K562 (cell line): ENCODE results near the gene C1QC. TPM values are rescaled to one million over a fixed set of nuclear protein-coding genes. Genes with fewer than 3 reads are reported as not detected.

Experiments used
- ATAC-seq: fragments of 200-7000 bp; cut with Tn5 transposase; 3 replicates; pipeline ENCODE4 v1.9.1; 2020; ENCODE audit warnings: moderate library complexity
- BruUV-seq: library from RNA; stranded (reverse); fragments of 400-500 nt; replicated peaks from 2 replicates; lab custom pipeline; 2021; lab: Mats Ljungman, UMichigan
- CTCF ChIA-PET: fragments of 300-600 bp; formaldehyde crosslinking; extraction: SDS; loops from one replicate; lab custom pipeline; 2021; ENCODE audit warnings: low intra/inter-chr PET ratio; lab: Yijun Ruan, JAX
- POLR2A ChIA-PET: fragments of 300-600, 350-650 bp; sonication (Branson Sonifier 250); formaldehyde crosslinking; extraction: SDS; loops from one replicate; lab custom pipeline; 2021; ENCODE audit warnings: antibody characterized with exemption, inconsistent platforms; lab: Yijun Ruan, JAX
- DNase-seq, 4 experiments: peaks; one replicate each; pipeline versions ENCODE4 v3.0.0 to v3.0.0-alpha.2; 2011 to 2018; ENCODE audit warnings: low spot score in 3 of 4, mixed read lengths in 3 of 4; ENCODE audit errors: extremely low read depth in 1 of 4
- FAIRE-seq: peaks from 2 replicates; lab custom pipeline; 2011; peaks lifted over from hg19 to GRCh38; lab: Jason Lieb, UNC
- H2AFZ ChIP-seq: 2 replicates; pipeline ENCODE4 v1.6.0; 2011; ENCODE audit warnings: low read depth, low read length, control low read depth, inconsistent platforms
- H3K27ac ChIP-seq: fragments of 200-600 bp; 3 replicates; pipeline ENCODE4 v1.8.0; 2011; ENCODE audit warnings: low read depth, mild to moderate bottlenecking, control low read depth, inconsistent platforms, low read length, moderate library complexity, mixed read lengths; ENCODE audit errors: extremely low read depth
- H3K27me3 ChIP-seq, 2 experiments: fragments of 300-600 bp in 1 of 2; 2 replicates in 1 of 2; 3 replicates in 1 of 2; pipeline versions ENCODE4 v1.6.0 to v1.8.0; 2011; ENCODE audit warnings: inconsistent platforms in 2 of 2, low read length in 2 of 2, mild to moderate bottlenecking in 1 of 2, mixed read lengths in 1 of 2, moderate library complexity in 1 of 2; ENCODE audit not compliant: control insufficient read depth in 2 of 2, insufficient read depth in 2 of 2
- H3K36me3 ChIP-seq: fragments of 300-600 bp; 3 replicates; pipeline ENCODE4 v1.8.0; 2011; ENCODE audit warnings: mild to moderate bottlenecking, low read length, inconsistent platforms; ENCODE audit not compliant: control insufficient read depth, insufficient read depth
- H3K4me1 ChIP-seq, 2 experiments: fragments of 200-600 bp in 1 of 2; replicated peaks in 1 of 2; 2 replicates in 1 of 2; 3 replicates in 1 of 2; pipeline versions ENCODE4 v1.5.1 to v1.8.0; 2011; ENCODE audit warnings: inconsistent platforms in 2 of 2, low read length in 2 of 2, mild to moderate bottlenecking in 1 of 2, mixed read lengths in 1 of 2, moderate library complexity in 1 of 2; ENCODE audit not compliant: control insufficient read depth in 2 of 2, insufficient read depth in 2 of 2
- H3K4me2 ChIP-seq: 2 replicates; pipeline ENCODE4 v1.6.1; 2011; ENCODE audit warnings: low read length, control low read depth, inconsistent platforms, mixed read lengths; ENCODE audit not compliant: insufficient read depth
- H3K4me3 ChIP-seq: fragments of 200-600 bp; sonication (generic), shearing (Covaris generic); 2 replicates; pipeline ENCODE4 v1.5.1; 2016; ENCODE audit warnings: control low read depth, inconsistent platforms
- H3K79me2 ChIP-seq: fragments of 200-600 bp; 3 replicates; pipeline ENCODE4 v1.8.0; 2011; ENCODE audit warnings: low read length, inconsistent platforms; ENCODE audit not compliant: control insufficient read depth, insufficient read depth
- H3K9ac ChIP-seq, 2 experiments: 2 replicates each; pipeline versions ENCODE4 v1.6.0 to v1.6.1; 2011; ENCODE audit warnings: low read depth in 2 of 2, low read length in 2 of 2, control low read depth in 1 of 2, inconsistent platforms in 1 of 2, mild to moderate bottlenecking in 1 of 2, mixed read lengths in 1 of 2; ENCODE audit not compliant: insufficient read depth in 1 of 2
- H3K9me1 ChIP-seq: one replicate; pipeline ENCODE4 v1.6.0; 2011; ENCODE audit warnings: inconsistent platforms, mild to moderate bottlenecking, low read length, moderate library complexity; ENCODE audit not compliant: control insufficient read depth, insufficient read depth
- H3K9me3 ChIP-seq: replicated peaks from 2 replicates; pipeline ENCODE4 v1.5.1; 2011; ENCODE audit warnings: low read depth, low read length, inconsistent platforms; ENCODE audit not compliant: control insufficient read depth, insufficient read depth
- H4K20me1 ChIP-seq: replicated peaks from 2 replicates; pipeline ENCODE4 v1.6.1; 2011; ENCODE audit warnings: low read length, inconsistent platforms, mixed read lengths; ENCODE audit not compliant: control insufficient read depth, insufficient read depth
- CBX2 ChIP-seq: fragments of 200-600 bp; sonication (generic); IDR thresholded peaks from one replicate; pipeline ENCODE4 v1.6.1; 2012; ENCODE audit warnings: mild to moderate bottlenecking, low read length, inconsistent platforms; ENCODE audit not compliant: insufficient read depth, poor library complexity, severe bottlenecking
- DNMT1 ChIP-seq: fragments of 450-650 bp; IDR thresholded peaks from 2 replicates; pipeline ENCODE4 v1.6.1; 2016; ENCODE audit warnings: antibody characterized with exemption, mild to moderate bottlenecking
- FOXM1 ChIP-seq, 2 experiments: fragments of 450-650 bp in 1 of 2; sonication (generic) in 1 of 2; formaldehyde crosslinking in 1 of 2; IDR thresholded peaks; 2 replicates each; pipeline versions ENCODE4 v1.6.1 to v1.9.0; 2017 to 2022; ENCODE audit warnings: low read depth in 2 of 2, mild to moderate bottlenecking in 2 of 2, missing genetic modification reagents in 1 of 2, moderate library complexity in 1 of 2
- MEF2A ChIP-seq: IDR thresholded peaks from 2 replicates; pipeline ENCODE4 v1.6.1; 2011; ENCODE audit warnings: low read depth, mild to moderate bottlenecking, low read length, moderate library complexity; ENCODE audit not compliant: control insufficient read depth
- OTX1 ChIP-seq: fragments of 450-650 bp; formaldehyde crosslinking; IDR thresholded peaks from 2 replicates; pipeline ENCODE4 v1.4.0; 2022; ENCODE audit warnings: mild to moderate bottlenecking
- ZBTB1 ChIP-seq: sonication (generic); formaldehyde crosslinking; IDR thresholded peaks from 2 replicates; pipeline ENCODE4 v1.8.1; 2023; ENCODE audit warnings: missing genetic modification reagents, low read depth, mild to moderate bottlenecking, borderline replicate concordance
- ZNF408 ChIP-seq: fragments of 250-450 bp; sonication (Bioruptor Pico); IDR thresholded peaks from 2 replicates; pipeline ENCODE4 v1.4.0; 2020; ENCODE audit warnings: low read depth, mild to moderate bottlenecking, moderate library complexity
- ZNF699 ChIP-seq: fragments of 250-450 bp; sonication (Bioruptor Pico); IDR thresholded peaks from 2 replicates; pipeline ENCODE4 v1.8.0; 2021; ENCODE audit warnings: mild to moderate bottlenecking, moderate library complexity; ENCODE audit not compliant: insufficient replicate concordance
- WGBS: fragments of 100-300 bp; shearing (Covaris generic); methylation state at CpG from one replicate; pipeline ENCODE4 v1.1.6; 2016; ENCODE audit warnings: low coverage, mixed read lengths; ENCODE audit not compliant: insufficient coverage; ENCODE audit errors: missing lambda C conversion rate; 5-methylcytosine and 5-hydroxymethylcytosine counted together
- in situ Hi-C: fragments of 300-500 bp; cut with MboI; formaldehyde crosslinking; loops from 4 replicates; pipeline ENCODE4 v1.15.0; 2018; ENCODE audit warnings: inconsistent platforms, mixed read lengths
- intact Hi-C: fragments of 100-400 bp; cut with micrococcal nuclease; formaldehyde crosslinking; loops from 2 replicates; pipeline ENCODE4 v1.14.2; 2022
- polyA plus RNA-seq, 8 experiments: library from polyadenylated mRNA; depleted of rRNA in 4 of 8; stranded (reverse) in 5 of 8; unstranded in 3 of 8; fragments of >200 nt; fragmentation: Nextera tagmentation in 2 of 8; fragmentation: Illumina TruSeq in 1 of 8; extraction: Ambion mirVana in 2 of 8; extraction: Trizol in 1 of 8; gene quantifications; 2 replicates each; pipeline versions ENCODE4 v1.2.1 to v1.2.3, GENCODE V29; 2011 to 2014; ENCODE audit warnings: inconsistent platforms in 1 of 8, missing spikeins in 1 of 8
- total RNA-seq, 7 experiments: library from RNA; depleted of rRNA in 6 of 7; stranded (reverse); fragments of >200 nt in 6 of 7; fragmentation: Illumina TruSeq in 2 of 7; extraction: Trizol in 2 of 7; gene quantifications; 2 replicates each; pipeline versions ENCODE4 v1.2.1 to v1.2.3, GENCODE V29; 2011 to 2021; ENCODE audit warnings: low replicate concordance in 1 of 7
- TF ChIP-seq, protein P1 (sequence below): sonication (generic); formaldehyde crosslinking; IDR thresholded peaks from 2 replicates; pipeline ENCODE4 v1.8.1; 2023; ENCODE audit warnings: mild to moderate bottlenecking, missing genetic modification reagents, moderate library complexity
- TF ChIP-seq, protein P2 (sequence below), 2 experiments: fragments of 450-650 bp in 1 of 2; IDR thresholded peaks; 2 replicates each; pipeline ENCODE4 v1.6.1; 2011 to 2017; ENCODE audit warnings: low read depth in 2 of 2, antibody characterized with exemption in 1 of 2, borderline replicate concordance in 1 of 2, low read length in 1 of 2, mild to moderate bottlenecking in 1 of 2, mixed read lengths in 1 of 2; ENCODE audit not compliant: control insufficient read depth in 1 of 2
- TF ChIP-seq, protein P3 (sequence below): IDR thresholded peaks from 2 replicates; pipeline ENCODE4 v1.6.1; 2012; ENCODE audit warnings: low read depth, low read length, improper control_type of control experiment, borderline replicate concordance
- TF ChIP-seq, protein P4 (sequence below): sonication (generic); formaldehyde crosslinking; IDR thresholded peaks from 2 replicates; pipeline ENCODE4 v1.8.0; 2022; ENCODE audit warnings: mild to moderate bottlenecking, missing genetic modification reagents

C1QC gene
- total and polyA plus RNA-seq, 9 of the 15 experiments (the other 6 are each of a cell fraction or from before 2014, with no cell fraction given) = 0.69 TPM; not detected in 8

DNA sequence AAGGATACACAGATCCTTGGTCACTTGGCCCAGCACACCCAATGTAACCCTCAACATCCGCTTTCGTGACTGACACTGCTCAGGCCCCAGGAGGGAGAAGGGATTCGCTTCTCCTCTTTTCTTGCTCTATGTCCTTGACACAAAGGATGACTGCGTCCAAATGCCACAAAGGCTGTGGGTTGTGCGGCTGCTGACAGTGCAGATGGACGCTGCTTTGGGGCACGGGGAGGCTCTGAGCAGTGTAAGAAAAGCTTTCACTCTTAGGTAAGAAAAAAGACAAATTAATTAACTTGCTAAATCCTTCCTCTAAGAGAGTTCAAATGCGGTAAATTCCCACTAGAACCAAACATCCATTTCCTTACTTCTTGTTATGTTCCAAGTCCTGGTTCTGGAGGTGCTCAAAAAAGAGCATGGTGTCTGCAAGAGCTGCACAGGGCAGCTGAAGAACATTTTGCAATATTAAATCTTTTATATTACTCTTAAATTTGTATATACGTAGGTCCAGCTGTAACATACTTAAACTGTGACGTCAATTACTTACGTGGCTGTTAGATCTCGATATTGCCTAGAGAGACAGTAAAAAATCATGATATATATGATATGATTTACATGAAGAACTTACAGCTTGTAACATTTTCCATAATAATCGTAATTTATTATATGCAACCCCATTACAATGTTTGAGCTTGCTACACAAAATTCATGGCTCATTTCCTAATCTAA, 47.8 kb downstream of the C1QC start:
- no peak for ATAC-seq
- intact Hi-C loops (no loop called here), in situ Hi-C loops (no loop called here)
- FAIRE-seq = no peak
- Histone ChIP-seq H4K20me1 (no peaks in the 10 kb centered on the region), H3K79me2 (no peaks in the 10 kb centered on the region), H3K4me2 (no peak overlapping the region), H2AFZ (no peak overlapping the region), H3K9ac (no peak overlapping the region), H3K9me1 (no peaks in the 10 kb centered on the region), H3K27ac (no peak overlapping the region), H3K27me3 (peaks cover 25 to 45% of the 10 kb centered on the region in 2 experiments), H3K4me1 (no peaks in the 10 kb centered on the region), H3K36me3 (no peaks in the 10 kb centered on the region), H3K9me3 (no peaks in the 10 kb centered on the region), H3K4me3 (no peak overlapping the region)
- CTCF ChIA-PET = no interaction called here
- WGBS = under 1% methylated on average over 13 of the region's 13 CpGs
- no TSS peak for BruUV-seq
- no peak for TF ChIP-seq ZNF699 (CRISPR knock-in tag)
- TF ChIP-seq CBX2 = no peak
- TF ChIP-seq MEF2A = no peak
- TF ChIP-seq, protein P1, sequence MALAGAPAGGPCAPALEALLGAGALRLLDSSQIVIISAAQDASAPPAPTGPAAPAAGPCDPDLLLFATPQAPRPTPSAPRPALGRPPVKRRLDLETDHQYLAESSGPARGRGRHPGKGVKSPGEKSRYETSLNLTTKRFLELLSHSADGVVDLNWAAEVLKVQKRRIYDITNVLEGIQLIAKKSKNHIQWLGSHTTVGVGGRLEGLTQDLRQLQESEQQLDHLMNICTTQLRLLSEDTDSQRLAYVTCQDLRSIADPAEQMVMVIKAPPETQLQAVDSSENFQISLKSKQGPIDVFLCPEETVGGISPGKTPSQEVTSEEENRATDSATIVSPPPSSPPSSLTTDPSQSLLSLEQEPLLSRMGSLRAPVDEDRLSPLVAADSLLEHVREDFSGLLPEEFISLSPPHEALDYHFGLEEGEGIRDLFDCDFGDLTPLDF = no peak
- TF ChIP-seq, protein P2, sequence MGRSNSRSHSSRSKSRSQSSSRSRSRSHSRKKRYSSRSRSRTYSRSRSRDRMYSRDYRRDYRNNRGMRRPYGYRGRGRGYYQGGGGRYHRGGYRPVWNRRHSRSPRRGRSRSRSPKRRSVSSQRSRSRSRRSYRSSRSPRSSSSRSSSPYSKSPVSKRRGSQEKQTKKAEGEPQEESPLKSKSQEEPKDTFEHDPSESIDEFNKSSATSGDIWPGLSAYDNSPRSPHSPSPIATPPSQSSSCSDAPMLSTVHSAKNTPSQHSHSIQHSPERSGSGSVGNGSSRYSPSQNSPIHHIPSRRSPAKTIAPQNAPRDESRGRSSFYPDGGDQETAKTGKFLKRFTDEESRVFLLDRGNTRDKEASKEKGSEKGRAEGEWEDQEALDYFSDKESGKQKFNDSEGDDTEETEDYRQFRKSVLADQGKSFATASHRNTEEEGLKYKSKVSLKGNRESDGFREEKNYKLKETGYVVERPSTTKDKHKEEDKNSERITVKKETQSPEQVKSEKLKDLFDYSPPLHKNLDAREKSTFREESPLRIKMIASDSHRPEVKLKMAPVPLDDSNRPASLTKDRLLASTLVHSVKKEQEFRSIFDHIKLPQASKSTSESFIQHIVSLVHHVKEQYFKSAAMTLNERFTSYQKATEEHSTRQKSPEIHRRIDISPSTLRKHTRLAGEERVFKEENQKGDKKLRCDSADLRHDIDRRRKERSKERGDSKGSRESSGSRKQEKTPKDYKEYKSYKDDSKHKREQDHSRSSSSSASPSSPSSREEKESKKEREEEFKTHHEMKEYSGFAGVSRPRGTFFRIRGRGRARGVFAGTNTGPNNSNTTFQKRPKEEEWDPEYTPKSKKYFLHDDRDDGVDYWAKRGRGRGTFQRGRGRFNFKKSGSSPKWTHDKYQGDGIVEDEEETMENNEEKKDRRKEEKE (IDR thresholded peaks at IDR 0.05; ENCODE audit: borderline replicate concordance in 1 of 2, control insufficient read depth in 1 of 2, low read depth in 2 of 2, low read length in 1 of 2) = no peak
- TF ChIP-seq, protein P3, sequence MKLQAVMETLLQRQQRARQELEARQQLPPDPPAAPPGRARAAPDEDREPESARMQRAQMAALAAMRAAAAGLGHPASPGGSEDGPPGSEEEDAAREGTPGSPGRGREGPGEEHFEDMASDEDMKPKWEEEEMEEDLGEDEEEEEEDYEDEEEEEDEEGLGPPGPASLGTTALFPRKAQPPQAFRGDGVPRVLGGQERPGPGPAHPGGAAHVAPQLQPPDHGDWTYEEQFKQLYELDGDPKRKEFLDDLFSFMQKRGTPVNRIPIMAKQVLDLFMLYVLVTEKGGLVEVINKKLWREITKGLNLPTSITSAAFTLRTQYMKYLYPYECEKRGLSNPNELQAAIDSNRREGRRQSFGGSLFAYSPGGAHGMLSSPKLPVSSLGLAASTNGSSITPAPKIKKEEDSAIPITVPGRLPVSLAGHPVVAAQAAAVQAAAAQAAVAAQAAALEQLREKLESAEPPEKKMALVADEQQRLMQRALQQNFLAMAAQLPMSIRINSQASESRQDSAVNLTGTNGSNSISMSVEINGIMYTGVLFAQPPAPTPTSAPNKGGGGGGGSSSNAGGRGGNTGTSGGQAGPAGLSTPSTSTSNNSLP = no peak
- TF ChIP-seq, protein P4, sequence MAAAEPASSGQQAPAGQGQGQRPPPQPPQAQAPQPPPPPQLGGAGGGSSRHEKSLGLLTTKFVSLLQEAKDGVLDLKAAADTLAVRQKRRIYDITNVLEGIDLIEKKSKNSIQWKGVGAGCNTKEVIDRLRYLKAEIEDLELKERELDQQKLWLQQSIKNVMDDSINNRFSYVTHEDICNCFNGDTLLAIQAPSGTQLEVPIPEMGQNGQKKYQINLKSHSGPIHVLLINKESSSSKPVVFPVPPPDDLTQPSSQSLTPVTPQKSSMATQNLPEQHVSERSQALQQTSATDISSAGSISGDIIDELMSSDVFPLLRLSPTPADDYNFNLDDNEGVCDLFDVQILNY (CRISPR knock-in tag) = no peak
- TF ChIP-seq FOXM1 (IDR thresholded peaks at IDR 0.05; ENCODE audit: low read depth) = no peak
- no peak for TF ChIP-seq FOXM1 (CRISPR knock-in tag; IDR thresholded peaks at IDR 0.05; ENCODE audit: low read depth)
- TF ChIP-seq DNMT1 = no peak
- no peak for TF ChIP-seq ZNF408 (CRISPR knock-in tag)
- TF ChIP-seq ZBTB1 = no peak
- no peak for TF ChIP-seq OTX1
- POLR2A ChIA-PET = interaction anchor here (0.7 to 0.8 kb wide), 4 partner anchors 19 to 426 kb away, joined by 3 to 4 read pairs (median 3); no protein-coding TSS in a partner anchor
- DNase-seq = no peak
